H1 (cell line): ENCODE data around the gene ST6GALNAC3. TPM values are rescaled to one million over a fixed set of nuclear protein-coding genes. Genes with fewer than 3 reads are reported as not detected.

Source experiments
- MAX ChIP-seq: IDR thresholded peaks from 2 replicates; pipeline ENCODE4 v1.6.1; 2012; ENCODE audit warnings: inconsistent platforms
- SIX5 ChIP-seq: IDR thresholded peaks from 2 replicates; pipeline ENCODE4 v1.6.1; 2011; ENCODE audit warnings: mild to moderate bottlenecking, low read depth, low read length
- TAF7 ChIP-seq: optimal IDR thresholded peaks from 2 replicates; pipeline ENCODE3; 2011; ENCODE audit warnings: low read depth, mild to moderate bottlenecking, inconsistent platforms, low read length, moderate library complexity, borderline replicate concordance
- TEAD4 ChIP-seq: IDR thresholded peaks from 2 replicates; pipeline ENCODE4 v1.6.1; 2012; ENCODE audit warnings: low read depth, low read length, inconsistent platforms, mixed read lengths
- polyA plus RNA-seq, 7 experiments: library from polyadenylated mRNA; depleted of rRNA in 3 of 7; stranded (reverse) in 5 of 7; unstranded in 2 of 7; fragments of >200 nt in 5 of 7; fragments of 200-250 nt in 2 of 7; gene quantifications; 1 replicate in 5 of 7; 2 replicates in 1 of 7; 4 replicates in 1 of 7; pipeline versions ENCODE4 v1.2.1 to v1.2.3, GENCODE V29; 2011 to 2013; ENCODE audit warnings: missing spikeins in 2 of 7, mixed read lengths in 2 of 7
- total RNA-seq: library from RNA; stranded (reverse); fragmentation: NEBNext Ultra II Directional; extraction: Animal tissue kit (Norgen Biotek cat#: 25700); gene quantifications from 2 replicates; pipeline ENCODE4 v1.2.1, GENCODE V29; 2021

The ST6GALNAC3 gene
- total and polyA plus RNA-seq, 2 of the 8 experiments (the other 6 are each of a cell fraction or from before 2014, with no cell fraction given) = 4.9 to 19.0 TPM

GRCh38 chr1:76572229-76572628 lies 497.7 kb downstream of the ST6GALNAC3 start (continued):
- TF ChIP-seq TAF7 (no peak), SIX5 (no peak), MAX (no peak), TEAD4 (no peak)
